Epithelial cell of proximal tubule (primary cell): ENCODE measurements around the gene PRR15L. TPM values are rescaled to one million over a fixed set of nuclear protein-coding genes. Genes with fewer than 3 reads are reported as not detected.

Source experiments
- DNase-seq: peaks from one replicate; pipeline ENCODE4 v3.0.0-alpha.2; 2011; ENCODE audit warnings: low read depth
- H3K4me3 ChIP-seq: 2 replicates; pipeline ENCODE4 v1.5.1; 2011; ENCODE audit warnings: low read depth, mild to moderate bottlenecking, low read length
- total RNA-seq: library from RNA; depleted of rRNA; stranded (reverse); fragments of >200 nt; gene quantifications from 2 replicates; pipeline ENCODE4 v1.2.3, GENCODE V29; 2015
- TF ChIP-seq, protein P1 (sequence below): conservative IDR thresholded peaks from 2 replicates; pipeline ENCODE4 v1.5.1; 2012; ENCODE audit warnings: low read depth, mild to moderate bottlenecking, low read length

PRR15L gene
- total RNA-seq, 1 donor from 2014 or later, result 3.5 TPM

DNA sequence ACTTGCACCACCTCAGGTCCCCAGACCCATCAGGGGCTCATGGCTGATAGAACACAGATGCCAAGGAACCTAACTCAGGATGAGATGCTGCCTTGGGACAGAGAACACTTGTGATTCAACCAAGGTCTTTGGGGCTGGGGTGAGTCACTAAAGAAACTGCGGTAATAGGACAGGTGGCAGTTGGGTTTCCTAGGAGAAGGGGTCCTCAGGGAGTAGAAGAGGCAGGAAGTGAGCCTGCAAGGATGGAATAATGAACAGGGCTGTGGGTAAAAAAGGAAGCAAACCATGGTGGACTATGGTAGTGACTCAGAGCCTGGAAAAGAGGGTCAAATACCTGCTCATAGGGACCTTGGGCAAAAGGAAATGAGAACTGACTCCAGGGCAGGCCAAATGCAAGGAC lies 22.8 kb downstream of the PRR15L start:
- TF ChIP-seq, protein P1, sequence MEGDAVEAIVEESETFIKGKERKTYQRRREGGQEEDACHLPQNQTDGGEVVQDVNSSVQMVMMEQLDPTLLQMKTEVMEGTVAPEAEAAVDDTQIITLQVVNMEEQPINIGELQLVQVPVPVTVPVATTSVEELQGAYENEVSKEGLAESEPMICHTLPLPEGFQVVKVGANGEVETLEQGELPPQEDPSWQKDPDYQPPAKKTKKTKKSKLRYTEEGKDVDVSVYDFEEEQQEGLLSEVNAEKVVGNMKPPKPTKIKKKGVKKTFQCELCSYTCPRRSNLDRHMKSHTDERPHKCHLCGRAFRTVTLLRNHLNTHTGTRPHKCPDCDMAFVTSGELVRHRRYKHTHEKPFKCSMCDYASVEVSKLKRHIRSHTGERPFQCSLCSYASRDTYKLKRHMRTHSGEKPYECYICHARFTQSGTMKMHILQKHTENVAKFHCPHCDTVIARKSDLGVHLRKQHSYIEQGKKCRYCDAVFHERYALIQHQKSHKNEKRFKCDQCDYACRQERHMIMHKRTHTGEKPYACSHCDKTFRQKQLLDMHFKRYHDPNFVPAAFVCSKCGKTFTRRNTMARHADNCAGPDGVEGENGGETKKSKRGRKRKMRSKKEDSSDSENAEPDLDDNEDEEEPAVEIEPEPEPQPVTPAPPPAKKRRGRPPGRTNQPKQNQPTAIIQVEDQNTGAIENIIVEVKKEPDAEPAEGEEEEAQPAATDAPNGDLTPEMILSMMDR, result no peak
- DNase-seq, result no peak
- H3K4me3 ChIP-seq, result no peak overlapping the region

DNA sequence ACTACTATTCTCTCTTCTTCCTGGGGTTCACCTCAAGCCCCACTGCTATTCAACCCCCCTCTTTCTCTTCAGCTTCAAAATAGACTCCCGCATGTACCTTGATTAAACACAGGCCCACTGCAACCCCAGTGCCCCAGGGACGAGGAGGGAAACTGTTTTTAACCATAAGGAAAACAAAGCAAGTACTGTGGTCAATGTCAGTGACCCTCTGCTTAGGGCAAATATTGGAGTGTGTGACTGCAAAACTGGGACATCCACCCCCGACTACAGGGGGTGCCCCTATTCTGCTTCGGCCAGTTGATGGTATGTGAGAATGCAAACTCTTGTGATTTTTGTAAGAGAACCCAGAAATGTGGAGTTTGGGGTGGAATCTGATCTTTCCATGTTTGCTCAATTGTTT lies 25.8 kb downstream of the PRR15L start:
- DNase-seq, result no peak
- TF ChIP-seq, protein P1, result no peak
- H3K4me3 ChIP-seq, result no peak overlapping the region

DNA sequence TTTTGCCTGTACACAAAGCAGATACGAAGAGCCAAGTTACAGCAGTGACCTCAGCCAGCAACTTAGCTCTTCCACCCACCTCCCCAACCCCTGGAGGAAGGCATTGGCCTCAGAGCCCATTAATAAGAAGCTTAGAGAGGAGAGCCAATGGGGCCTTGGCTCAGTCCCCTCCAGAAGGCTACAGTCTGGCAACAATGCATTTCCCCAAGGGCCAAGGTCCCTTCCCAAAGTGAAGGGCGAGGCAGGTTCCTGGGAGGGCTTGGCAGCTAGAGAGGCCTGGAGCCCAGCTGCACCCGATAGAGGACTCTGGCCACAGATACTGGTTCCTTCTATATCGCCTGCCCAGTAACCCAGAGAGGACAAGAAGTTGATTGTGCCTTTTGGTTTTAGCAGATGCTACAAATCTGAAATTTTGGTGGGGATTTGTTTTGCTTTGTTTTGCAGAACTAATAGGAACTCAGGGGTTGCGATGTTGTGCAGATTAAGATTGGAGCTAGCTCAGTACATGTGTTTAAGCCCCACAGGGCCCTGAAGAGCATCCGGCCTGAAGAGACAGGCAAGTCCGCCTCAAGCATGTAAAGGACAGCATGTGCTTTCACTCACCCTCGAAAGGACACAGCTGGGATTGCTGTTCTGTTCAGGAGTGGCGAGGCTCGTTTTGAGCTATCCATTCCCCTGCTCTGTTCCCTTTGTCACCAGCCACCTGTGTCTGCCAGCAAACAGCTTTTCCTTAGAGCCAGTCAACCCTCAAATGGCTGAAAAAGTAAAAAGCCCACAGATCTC lies 28.3 kb downstream of the PRR15L start:
- TF ChIP-seq, protein P1, result no peak

DNA sequence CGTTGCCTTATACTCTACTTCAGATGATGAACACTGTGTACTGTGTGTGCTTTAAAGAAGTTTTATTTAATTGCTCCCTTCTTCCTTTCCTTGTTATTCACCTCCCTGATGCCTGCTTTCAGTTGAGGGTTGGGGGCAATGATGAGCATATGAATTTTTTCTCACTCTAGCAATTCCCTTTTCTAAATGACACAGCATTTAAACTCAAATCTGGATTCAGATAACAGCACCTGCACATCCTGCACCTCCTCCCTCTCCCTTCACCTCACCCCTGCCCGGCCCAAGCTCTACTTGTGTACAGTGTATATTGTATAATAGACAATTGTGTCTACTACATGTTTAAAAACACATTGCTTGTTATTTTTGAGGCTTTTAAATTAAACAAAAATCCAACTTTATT lies 29.3 kb downstream of the PRR15L start:
- TF ChIP-seq, protein P1, result no peak
- DNase-seq, result no peak
- no peak overlapping the region for H3K4me3 ChIP-seq

More for the DNA sequence above, 28.3 kb downstream of the PRR15L start:
- DNase-seq, result no peak
- H3K4me3 ChIP-seq, result no peak overlapping the region

DNA sequence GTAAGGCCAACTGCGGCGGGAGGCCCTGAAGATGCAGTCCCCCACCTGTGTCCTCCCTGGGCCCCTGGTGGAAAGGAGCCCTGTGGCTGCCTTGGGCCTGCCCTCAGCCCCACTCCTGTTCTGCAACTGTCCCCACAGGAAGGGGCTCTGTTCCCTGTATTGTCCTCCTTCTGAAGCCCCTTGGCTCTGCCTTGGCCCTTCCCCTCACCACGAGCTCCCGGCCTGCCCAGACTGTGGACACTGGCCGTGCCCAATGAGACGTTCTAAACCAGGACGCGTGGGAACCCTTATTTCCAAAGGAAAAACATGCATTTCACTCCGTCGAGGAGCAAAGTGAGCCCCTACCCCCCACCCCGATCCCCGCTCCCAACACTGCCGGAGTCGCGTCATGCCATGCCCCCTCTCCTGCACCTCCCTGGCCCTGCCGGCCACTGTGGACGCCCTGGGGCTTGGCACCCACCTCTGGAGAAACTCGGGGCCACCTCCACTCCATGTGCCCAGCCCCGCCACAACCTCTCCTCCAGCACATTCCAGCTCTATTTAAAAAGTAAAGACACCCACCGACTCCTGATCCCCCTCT lies 29.8 kb downstream of the PRR15L start:
- no peak for DNase-seq
- no peak overlapping the region for H3K4me3 ChIP-seq
- TF ChIP-seq, protein P1, result no peak

DNA sequence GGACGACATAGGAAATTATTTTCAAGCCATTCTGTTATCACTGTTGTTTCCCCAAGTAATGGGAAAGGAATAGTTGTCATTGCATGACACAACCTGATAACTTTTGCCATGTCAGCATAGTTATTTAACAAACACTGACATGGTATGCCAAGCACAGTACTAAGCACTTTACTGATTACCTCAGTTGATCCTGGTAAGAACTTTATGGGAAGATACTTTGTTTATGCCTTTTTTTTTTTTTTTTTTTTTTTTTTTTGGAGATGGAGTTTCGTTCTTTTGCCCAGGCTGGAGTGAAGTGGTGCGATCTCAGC lies 32.0 kb downstream of the PRR15L start:
- no peak overlapping the region for H3K4me3 ChIP-seq
- TF ChIP-seq, protein P1, result no peak
- DNase-seq, result no peak
